ENCODE results near the gene LYPLA2.
A peak's percentile ranks its signal among the peaks of the same experiment; 100 is the strongest.

LYPLA2 gene

GRCh38 chr1:23790696-23791515, at the start of gene LYPLA2:
Gene LYPLA2 (plus strand): TSS chr1:23791145. CDS start chr1:23792683, 1,538 bp downstream.
- DNase-seq, result peak; percentile 87

GRCh38 chr1:23741609-23742008, 49.3 kb upstream of the LYPLA2 start:
- DNase-seq, result no peak

- no peak for DNase-seq
Observed at GRCh38 chr1:23742670-23743286, 48.2 kb upstream of the LYPLA2 start.

DNA sequence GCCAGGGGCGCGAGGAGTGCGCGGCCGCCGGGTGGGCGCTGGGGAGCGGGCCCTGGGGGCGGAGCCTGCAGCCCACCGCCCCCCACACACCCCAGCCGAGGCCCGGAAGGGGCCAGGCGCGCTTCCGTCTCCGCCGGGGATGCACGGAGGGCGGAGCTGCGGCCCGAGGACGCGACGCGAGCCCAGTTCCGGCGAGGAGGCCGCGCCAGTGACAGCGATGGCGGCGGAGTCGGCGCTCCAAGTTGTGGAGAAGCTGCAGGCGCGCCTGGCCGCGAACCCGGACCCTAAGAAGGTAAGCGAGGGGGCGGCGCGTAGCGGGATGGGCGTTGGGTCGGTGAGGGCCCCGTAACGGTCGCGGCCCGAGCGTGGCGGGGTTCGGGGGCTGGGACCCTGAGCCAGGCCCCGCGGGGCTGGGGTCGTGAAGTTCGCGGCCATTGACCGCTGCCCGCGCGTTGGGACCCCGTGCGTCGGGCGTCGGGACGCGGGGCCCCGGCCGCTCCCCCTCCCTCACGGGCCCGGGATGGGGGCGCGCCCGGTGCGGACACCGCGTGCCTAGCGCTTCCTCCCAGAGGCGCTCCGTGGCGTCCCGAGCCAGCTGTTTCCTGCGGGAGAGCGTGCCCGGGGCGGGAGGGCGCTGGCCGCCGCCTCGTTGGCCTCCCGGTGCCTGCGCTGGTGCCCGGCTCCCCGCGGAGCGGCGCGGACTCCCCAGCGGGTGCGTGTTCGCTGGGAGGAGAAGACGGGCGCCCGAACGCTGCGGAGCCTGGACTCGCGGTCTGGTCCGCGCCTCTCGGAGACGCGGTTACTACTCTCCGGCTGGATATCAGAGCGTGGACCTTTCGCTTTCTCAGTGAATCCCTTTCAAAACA, 47.4 kb upstream of the LYPLA2 start, which contains the start of gene ELOA:
TSS of gene ELOA (plus strand) at position 185 of the 866 bp plus-strand sequence. CDS start at position 218, 33 bp downstream.
- DNase-seq, result peak; percentile 77

DNA sequence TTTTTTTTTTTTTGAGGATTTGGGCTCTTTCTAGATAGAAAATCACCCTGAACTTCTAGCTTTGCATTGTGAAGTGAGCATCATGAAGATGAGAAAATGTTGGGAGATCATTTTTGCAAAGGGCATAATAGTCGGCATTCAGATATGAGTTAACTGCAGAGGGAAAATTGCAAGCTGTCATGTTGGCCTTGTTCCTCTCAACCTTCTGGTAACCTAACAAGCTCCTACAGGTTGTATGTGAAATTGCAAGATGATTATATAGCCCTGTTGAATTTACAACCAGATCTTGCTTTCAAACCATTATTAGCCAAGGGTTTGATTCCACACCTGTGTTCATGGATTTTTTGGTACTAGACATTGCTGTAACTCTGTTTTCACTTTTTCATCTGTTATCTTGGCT, 45.4 kb upstream of the LYPLA2 start:
- peak; percentile 40 for DNase-seq

- no peak for DNase-seq
Observed at GRCh38 chr1:23748016-23748415, 42.9 kb upstream of the LYPLA2 start.

GRCh38 chr1:23751050-23751814, 39.7 kb upstream of the LYPLA2 start:
- DNase-seq, result peak; percentile 55

DNA sequence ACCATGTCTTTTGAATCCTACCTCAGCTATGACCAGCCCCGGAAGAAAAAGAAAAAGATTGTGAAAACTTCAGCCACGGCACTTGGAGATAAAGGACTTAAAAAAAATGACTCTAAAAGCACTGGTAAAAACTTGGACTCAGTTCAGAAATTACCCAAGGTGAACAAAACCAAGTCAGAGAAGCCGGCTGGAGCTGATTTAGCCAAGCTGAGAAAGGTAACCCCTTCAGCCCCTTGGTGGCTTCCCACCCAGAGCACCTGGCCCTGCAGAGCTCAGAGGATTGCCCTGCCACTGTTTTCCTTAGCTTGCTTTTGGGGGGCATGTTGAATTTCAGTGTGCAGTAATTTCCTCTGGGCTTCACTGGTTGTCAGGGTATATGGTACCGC, 39.1 kb upstream of the LYPLA2 start:
- DNase-seq, result no peak

DNA sequence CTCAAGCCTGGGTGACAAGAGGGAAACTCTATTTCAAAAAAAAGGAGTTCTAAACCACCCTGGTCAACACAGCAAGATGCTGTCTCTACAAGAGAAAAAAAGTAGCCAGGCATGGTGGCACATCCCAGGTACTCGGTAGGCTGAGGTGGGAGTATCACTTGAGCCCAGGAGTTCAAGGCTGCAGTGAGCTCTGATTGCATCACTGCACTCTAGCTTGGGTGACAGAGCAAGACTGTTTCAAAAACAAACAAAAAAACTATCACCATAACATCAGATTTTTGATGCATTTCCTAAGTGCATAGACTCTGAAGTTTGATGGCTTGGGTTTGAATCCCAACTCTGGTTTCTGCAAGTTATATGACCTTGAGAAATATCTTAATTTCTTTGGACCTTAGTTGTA, 38.0 kb upstream of the LYPLA2 start:
- DNase-seq, result no peak

- no peak for DNase-seq
Observed at GRCh38 chr1:23756676-23757075, 34.3 kb upstream of the LYPLA2 start.

GRCh38 chr1:23757812-23758211, 33.1 kb upstream of the LYPLA2 start:
- DNase-seq, result no peak

GRCh38 chr1:23759277-23759676, 31.7 kb upstream of the LYPLA2 start:
- DNase-seq, result no peak

GRCh38 chr1:23763041-23763577, 27.8 kb upstream of the LYPLA2 start:
- DNase-seq, result no peak

DNA sequence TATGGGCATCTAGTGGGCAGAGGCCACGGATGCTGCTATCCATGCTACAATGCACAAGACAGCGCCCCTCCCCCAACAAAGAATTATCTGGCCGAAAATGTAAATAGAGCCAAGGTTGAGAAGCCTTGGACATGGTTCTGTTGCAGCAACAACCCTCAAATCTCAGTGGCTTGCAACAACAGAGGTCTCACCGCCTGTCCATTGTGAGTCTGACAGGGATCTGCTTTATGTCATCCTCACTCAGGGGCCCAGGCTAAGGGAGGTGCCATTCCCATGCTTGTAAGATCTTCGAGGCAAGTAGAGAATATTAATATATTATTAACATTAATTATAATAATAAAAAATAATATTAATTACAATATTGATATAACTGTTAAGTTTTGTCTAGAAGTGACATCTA, 22.2 kb upstream of the LYPLA2 start:
- no peak for DNase-seq

- DNase-seq, result peak; percentile 87
Observed at GRCh38 chr1:23772049-23772853, 18.7 kb upstream of the LYPLA2 start.

GRCh38 chr1:23772854-23773242, 18.1 kb upstream of the LYPLA2 start:
- DNase-seq, result no peak

DNA sequence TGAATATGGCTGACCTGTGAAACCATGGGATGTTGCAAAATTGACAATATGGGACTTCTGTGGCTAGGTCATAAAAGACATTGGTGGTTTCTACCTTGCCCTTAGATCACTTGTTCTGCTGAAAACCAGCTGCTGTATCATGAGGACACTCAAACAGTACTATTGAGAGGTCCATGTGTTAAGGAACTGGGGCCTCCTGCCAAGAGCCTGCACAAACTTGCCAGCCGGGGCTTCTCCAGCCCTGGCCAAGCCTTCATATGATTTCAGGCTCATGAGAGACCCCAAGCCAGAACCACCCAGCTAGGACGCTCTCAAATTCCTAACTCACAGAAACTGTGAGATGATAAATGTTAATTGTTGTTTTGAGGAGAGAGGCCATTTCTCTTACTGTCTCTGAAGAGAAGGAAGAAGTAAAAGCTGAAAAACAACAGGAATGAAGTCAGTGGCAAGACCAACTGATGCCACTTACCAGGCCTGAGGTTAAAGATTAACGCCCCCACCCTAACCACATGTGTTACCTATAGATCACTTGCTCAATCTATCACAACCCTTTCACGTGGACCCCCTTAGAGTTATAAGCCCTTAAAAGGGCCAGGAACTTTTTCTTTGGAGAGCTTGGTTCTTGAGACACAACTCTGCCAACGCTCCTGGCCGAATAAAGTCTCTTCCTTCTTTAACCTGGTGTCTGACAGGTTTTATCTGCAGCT, 16.6 kb upstream of the LYPLA2 start:
- no peak for DNase-seq

DNA sequence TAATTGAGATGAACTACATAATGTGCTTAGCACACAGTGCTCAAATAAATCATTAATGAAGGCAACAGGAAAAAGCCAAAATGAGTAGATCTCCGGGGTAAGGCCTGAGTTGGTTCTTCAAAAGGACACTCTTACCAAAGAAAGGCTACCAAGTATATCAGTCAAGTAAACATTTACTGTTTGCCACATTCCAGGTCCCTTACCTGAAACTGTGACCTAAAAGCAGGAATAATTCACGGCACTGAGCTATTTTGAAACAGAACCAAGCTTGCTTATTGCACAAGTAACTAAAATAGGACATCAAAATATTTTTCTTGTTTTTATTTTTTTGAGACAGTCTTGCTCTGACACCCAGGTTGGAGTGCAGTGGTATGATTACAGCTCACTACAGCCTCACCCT, 14.7 kb upstream of the LYPLA2 start:
- no peak for DNase-seq

DNA sequence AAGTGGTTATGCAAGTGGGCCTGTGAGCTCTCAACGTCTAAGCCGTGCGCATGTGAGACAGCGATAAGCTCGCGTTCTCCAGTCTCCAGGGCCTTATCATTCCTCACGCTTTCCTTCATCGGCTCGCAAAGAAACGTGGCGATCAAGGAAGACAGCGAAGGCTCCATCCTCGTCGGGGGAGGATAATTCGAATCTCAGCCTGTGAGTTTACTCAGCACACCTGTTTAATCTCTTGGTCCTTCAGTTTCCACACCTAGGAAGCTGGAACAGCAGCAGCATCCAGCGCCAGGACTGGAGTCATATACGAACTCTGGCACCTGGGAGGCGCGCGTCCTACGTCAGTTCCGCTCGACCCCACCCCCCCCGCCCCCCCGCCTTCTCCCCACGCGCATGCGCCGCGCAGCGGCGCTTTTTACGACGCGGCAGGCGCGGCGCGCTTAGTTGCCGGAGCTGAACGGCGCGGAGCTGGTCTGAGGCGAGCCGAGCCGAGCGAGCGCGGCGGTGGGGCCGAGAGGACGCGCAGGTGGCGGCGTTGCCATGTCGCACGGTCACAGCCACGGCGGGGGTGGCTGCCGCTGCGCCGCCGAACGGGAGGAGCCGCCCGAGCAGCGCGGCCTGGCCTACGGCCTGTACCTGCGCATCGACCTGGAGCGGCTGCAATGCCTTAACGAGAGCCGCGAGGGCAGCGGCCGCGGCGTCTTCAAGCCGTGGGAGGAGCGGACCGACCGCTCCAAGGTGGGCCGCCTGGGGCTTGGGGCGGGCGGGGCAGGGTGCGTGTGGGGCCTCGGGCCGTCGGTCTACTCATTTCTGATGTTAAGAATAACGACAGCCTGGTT, 12.7 kb upstream of the LYPLA2 start, which contains the start of gene PITHD1:
TSS of gene PITHD1 (plus strand) at position 440 of the 836 bp plus-strand sequence. CDS start at position 538, 98 bp downstream.
- DNase-seq, result peak; percentile 87
